Ishikawa (cell line): ENCODE measurements around the gene KHDRBS2.

Experiments
- CEBPB ChIP-seq: IDR thresholded peaks from 2 replicates; pipeline ENCODE4 v1.6.1; 2012
- EGR1 ChIP-seq: IDR thresholded peaks from 2 replicates; pipeline ENCODE4 v1.6.1; 2012
- TCF12 ChIP-seq: IDR thresholded peaks from 2 replicates; pipeline ENCODE4 v1.6.1; 2012; ENCODE audit warnings: low read depth
- ZBTB7A ChIP-seq: IDR thresholded peaks from 2 replicates; pipeline ENCODE4 v1.6.1; 2012; ENCODE audit warnings: low read depth
- TF ChIP-seq, protein P1 (sequence below): IDR thresholded peaks from 2 replicates; pipeline ENCODE4 v1.6.1; 2012; ENCODE audit warnings: low read depth, mild to moderate bottlenecking

DNA sequence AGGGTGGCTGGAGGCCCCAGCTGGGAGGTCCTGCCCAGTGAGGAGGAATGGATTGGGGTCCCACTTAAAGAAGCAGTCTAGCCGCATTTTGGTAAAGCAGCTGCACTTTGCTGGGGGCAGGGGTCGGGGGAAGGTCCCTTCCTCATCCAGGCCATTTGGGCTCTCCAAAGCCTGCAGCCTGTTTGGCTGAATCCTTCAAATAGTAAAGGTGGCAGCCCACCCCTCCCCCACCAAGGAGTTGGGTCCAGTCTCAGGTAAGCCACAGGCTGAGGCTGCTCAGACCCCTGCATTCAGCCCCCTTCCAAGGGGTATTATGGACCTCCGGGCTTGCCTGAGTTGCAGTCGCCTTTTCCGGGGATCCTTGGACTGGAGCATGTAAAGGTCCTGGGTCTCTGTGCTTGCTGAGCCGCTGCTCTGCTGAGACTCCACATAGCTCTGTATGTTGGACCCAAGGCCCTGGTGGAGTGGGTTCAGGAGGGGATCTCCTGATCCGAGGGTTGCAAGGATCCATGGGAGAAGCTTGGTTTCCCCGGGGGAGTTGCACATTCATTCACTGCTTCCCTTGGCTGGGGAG, 417.4 kb downstream of the KHDRBS2 start:
- TF ChIP-seq ZBTB7A (no peak), EGR1 (no peak), CEBPB (no peak), TCF12 (no peak)
- TF ChIP-seq, protein P1, sequence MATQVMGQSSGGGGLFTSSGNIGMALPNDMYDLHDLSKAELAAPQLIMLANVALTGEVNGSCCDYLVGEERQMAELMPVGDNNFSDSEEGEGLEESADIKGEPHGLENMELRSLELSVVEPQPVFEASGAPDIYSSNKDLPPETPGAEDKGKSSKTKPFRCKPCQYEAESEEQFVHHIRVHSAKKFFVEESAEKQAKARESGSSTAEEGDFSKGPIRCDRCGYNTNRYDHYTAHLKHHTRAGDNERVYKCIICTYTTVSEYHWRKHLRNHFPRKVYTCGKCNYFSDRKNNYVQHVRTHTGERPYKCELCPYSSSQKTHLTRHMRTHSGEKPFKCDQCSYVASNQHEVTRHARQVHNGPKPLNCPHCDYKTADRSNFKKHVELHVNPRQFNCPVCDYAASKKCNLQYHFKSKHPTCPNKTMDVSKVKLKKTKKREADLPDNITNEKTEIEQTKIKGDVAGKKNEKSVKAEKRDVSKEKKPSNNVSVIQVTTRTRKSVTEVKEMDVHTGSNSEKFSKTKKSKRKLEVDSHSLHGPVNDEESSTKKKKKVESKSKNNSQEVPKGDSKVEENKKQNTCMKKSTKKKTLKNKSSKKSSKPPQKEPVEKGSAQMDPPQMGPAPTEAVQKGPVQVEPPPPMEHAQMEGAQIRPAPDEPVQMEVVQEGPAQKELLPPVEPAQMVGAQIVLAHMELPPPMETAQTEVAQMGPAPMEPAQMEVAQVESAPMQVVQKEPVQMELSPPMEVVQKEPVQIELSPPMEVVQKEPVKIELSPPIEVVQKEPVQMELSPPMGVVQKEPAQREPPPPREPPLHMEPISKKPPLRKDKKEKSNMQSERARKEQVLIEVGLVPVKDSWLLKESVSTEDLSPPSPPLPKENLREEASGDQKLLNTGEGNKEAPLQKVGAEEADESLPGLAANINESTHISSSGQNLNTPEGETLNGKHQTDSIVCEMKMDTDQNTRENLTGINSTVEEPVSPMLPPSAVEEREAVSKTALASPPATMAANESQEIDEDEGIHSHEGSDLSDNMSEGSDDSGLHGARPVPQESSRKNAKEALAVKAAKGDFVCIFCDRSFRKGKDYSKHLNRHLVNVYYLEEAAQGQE = no peak
